ENCODE measurements around the gene FAM50A.

Gene FAM50A

GRCh38 chrX:154469880-154470279 is 25.9 kb downstream of the FAM50A start:
- Histone ChIP-seq H3K4me3 (replicated peaks; ENCODE audit: insufficient read depth, low read length) (no peak overlapping the region), H3K27ac (replicated peaks) (no peak overlapping the region), H3K27me3 (ENCODE audit: insufficient read depth, poor library complexity, severe bottlenecking) (no peaks in the 10 kb centered on the region)
- no peak for TF ChIP-seq REST (IDR thresholded peaks at IDR 0.05; ENCODE audit: insufficient replicate concordance, low read depth)
- TF ChIP-seq SPI1 (IDR thresholded peaks at IDR 0.05; ENCODE audit: borderline replicate concordance, low read depth) = no peak
- no peak for TF ChIP-seq CTCF (IDR thresholded peaks at IDR 0.05; ENCODE audit: insufficient read depth, low read length)
- no peak for DNase-seq (ENCODE audit: low read depth in 1 of 2, low spot score in 1 of 2)

GRCh38 chrX:154470434-154470833 is 26.5 kb downstream of the FAM50A start:
- no peak for TF ChIP-seq GABPA (IDR thresholded peaks at IDR 0.05; ENCODE audit: low read depth)
- no peak for TF ChIP-seq POLR2AphosphoS5 (IDR thresholded peaks at IDR 0.05; ENCODE audit: low read depth)
- TF ChIP-seq CTCF (IDR thresholded peaks at IDR 0.05; ENCODE audit: insufficient read depth, low read length) = no peak
- no peak for TF ChIP-seq SPI1 (IDR thresholded peaks at IDR 0.05; ENCODE audit: borderline replicate concordance, low read depth)
- no peak for TF ChIP-seq REST (IDR thresholded peaks at IDR 0.05; ENCODE audit: insufficient replicate concordance, low read depth)
- H3K27me3 ChIP-seq (ENCODE audit: insufficient read depth, poor library complexity, severe bottlenecking) = no peaks in the 10 kb centered on the region

GRCh38 chrX:154470914-154471568 is 27.1 kb downstream of the FAM50A start:
- DNase-seq (ENCODE audit: low read depth in 1 of 2, low spot score in 1 of 2) = no peak
- no peak for TF ChIP-seq POLR2AphosphoS5 (IDR thresholded peaks at IDR 0.05; ENCODE audit: low read depth)
- no peak for TF ChIP-seq CTCF (IDR thresholded peaks at IDR 0.05; ENCODE audit: insufficient read depth, low read length)
- TF ChIP-seq GABPA (IDR thresholded peaks at IDR 0.05; ENCODE audit: low read depth) = no peak
- TF ChIP-seq REST (IDR thresholded peaks at IDR 0.05; ENCODE audit: insufficient replicate concordance, low read depth) = no peak
- TF ChIP-seq SPI1 (IDR thresholded peaks at IDR 0.05; ENCODE audit: borderline replicate concordance, low read depth) = no peak
- no peaks in the 10 kb centered on the region for H3K27me3 ChIP-seq (ENCODE audit: insufficient read depth, poor library complexity, severe bottlenecking)
- H3K4me3 ChIP-seq (replicated peaks; ENCODE audit: insufficient read depth, low read length) = no peak overlapping the region
- H3K27ac ChIP-seq (replicated peaks) = no peak overlapping the region

More at GRCh38 chrX:154470434-154470833, 26.5 kb downstream of the FAM50A start:
- Histone ChIP-seq H3K27ac (replicated peaks) (no peak overlapping the region), H3K4me3 (replicated peaks; ENCODE audit: insufficient read depth, low read length) (no peak overlapping the region)
- DNase-seq (ENCODE audit: low read depth in 1 of 2, low spot score in 1 of 2) = no peak

Data from HL-60 (cell line).